Effector memory CD8-positive, alpha-beta T cell (primary cell): ENCODE data around the gene URM1.

ENCODE experiments used
- ATAC-seq: fragments of 150-1000 bp; cut with Tn5 transposase; replicated peaks from 2 replicates; pipeline ENCODE4 v1.10.0; 2021; ENCODE audit warnings: mild to moderate bottlenecking, moderate library complexity
- DNase-seq, 3 experiments: peaks; one replicate each; pipeline ENCODE4 v3.0.0; 2021
- H3K27ac Mint-ChIP-seq, 2 donors: one replicate each; pipeline ENCODE4 v1.8.0; 2022; ENCODE audit warnings: mild to moderate bottlenecking in 2 of 2, mixed read lengths in 2 of 2, moderate library complexity in 2 of 2
- H3K27me3 Mint-ChIP-seq, 2 donors: one replicate each; pipeline ENCODE4 v1.8.0; 2022; ENCODE audit warnings: mixed read lengths in 2 of 2
- H3K36me3 Mint-ChIP-seq: one replicate; pipeline ENCODE4 v1.8.0; 2022; ENCODE audit warnings: mild to moderate bottlenecking, moderate library complexity, mixed read lengths; ENCODE audit not compliant: insufficient read depth
- H3K4me1 Mint-ChIP-seq, 2 donors: one replicate each; pipeline ENCODE4 v1.8.0; 2022; ENCODE audit warnings: low read depth in 2 of 2, mixed read lengths in 2 of 2
- H3K4me3 Mint-ChIP-seq, 2 donors: one replicate each; pipeline ENCODE4 v1.8.0; 2022; ENCODE audit warnings: mild to moderate bottlenecking in 2 of 2, mixed read lengths in 2 of 2, moderate library complexity in 2 of 2
- H3K9me3 Mint-ChIP-seq, 2 donors: one replicate each; pipeline ENCODE4 v1.8.0; 2022; ENCODE audit warnings: mixed read lengths in 2 of 2

Gene URM1

DNA sequence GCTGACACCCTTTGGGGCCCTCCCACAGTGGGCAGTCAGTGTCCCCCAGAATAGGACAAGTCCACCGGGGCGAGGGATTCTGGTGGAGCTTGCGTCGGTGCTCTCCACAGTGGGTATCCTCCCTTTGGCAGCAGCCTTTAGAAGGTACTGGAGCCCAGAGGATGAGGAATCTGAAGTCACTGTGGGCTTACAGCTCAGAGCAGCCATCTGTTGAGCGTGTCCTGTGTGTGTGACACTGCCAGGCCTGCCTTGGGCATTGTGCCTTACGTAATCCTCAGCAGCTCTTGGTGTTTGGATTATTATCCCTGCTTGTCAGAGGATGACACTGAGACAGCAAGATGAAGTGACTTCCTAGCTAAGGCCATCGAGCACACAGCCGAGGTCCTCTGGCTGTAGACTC lies 12.6 kb downstream of the URM1 start:
- ATAC-seq (no peak), DNase-seq (no peak)
- Mint-ChIP-seq H3K36me3 (peaks cover 28% of the 10 kb centered on the region), H3K27ac (no peak overlapping the region), H3K27me3 (no peaks in the 10 kb centered on the region), H3K9me3 (no peaks in the 10 kb centered on the region), H3K4me3 (no peak overlapping the region), H3K4me1 (peaks cover 3 to 9% of the 10 kb centered on the region in 2 donors)

DNA sequence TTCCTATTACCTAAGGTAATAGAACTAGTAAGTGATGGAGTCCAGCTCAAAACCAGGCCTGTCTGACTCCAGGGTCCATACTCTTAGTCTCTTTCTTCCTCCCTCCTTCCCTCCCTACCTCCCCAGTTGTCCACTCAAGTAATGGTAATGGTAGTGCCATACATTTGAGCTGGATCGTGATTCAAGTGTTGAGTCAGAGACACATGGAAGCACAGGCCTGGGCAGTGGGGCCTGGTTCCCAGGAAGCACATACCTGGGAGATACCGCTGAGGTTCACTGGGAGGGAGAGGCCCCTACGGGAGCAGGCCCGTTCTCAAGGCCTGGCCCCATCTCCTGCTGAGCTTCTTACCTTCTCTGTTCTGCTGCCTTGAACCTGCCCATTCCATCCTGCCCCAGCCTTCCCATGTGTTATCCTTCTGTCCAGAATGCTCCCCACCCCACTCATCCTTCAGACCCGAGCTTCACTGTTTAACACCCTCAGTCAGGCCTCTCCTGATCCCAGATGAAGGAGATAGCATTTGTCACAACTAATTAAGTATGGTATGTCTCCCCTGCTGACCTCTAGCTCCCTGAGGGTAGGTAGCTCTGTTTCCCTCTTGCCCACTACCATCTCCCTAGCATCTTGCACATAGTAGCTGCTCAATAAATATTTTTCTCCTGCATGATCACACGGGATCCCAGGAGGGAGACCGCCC lies 13.8 kb downstream of the URM1 start:
- DNase-seq (no peak), ATAC-seq (no peak)
- Mint-ChIP-seq H3K4me3 (no peak overlapping the region), H3K36me3 (peaks cover 27% of the 10 kb centered on the region), H3K9me3 (no peaks in the 10 kb centered on the region), H3K4me1 (peaks cover 3 to 6% of the 10 kb centered on the region in 2 donors), H3K27me3 (no peaks in the 10 kb centered on the region), H3K27ac (no peak overlapping the region)

DNA sequence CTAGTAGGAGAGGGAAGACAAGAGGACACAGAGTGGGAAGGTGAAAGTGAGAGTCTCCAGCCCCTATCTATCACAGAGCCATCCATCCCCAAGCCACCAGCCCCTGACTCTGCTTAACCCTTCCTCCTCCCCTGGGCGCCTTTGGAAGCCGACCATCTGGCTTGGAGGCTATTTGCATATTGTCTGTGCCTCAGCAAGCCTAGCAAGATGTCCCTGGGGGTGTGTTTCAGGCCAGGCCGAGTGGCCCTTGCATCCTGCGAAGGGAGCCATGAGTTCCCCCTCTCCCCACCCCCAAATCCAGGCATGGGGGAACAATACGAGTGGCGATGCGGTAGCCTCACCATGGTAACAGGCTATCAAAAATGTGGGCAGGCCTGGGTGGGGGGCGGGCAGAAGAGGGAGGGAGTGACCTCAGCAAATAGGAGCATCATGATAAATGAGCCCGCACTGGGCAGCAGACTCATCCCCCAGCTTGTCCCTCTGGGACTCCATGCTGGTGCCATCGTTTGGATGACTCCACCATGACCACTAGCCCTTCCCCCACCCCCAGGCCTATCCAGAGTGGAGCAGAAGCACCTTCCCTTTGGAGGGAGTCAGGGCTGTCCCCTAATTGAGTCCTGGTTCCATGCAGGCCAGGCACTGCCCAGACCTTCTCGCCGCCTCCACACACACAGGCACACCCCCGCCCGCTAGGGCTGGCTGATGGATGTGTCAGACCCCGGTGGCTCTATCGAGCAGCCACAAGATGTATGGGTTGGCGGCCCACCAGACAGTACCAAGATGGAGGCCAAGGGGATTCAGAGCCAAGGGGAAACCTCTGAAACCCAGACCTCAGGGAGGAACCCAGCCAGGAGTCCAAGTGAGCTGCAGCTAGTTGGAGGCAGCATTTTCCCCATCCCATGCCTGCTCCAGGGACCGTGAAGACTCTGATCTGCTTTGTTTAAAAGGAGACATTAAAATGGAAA lies 14.6 kb downstream of the URM1 start:
- Mint-ChIP-seq H3K27me3 (no peaks in the 10 kb centered on the region), H3K4me1 (peaks cover 3 to 5% of the 10 kb centered on the region in 2 donors), H3K27ac (no peak overlapping the region), H3K36me3 (peaks cover 20% of the 10 kb centered on the region), H3K9me3 (no peaks in the 10 kb centered on the region), H3K4me3 (no peak overlapping the region)
- ATAC-seq = no peak
- no peak for DNase-seq

- H3K4me3 Mint-ChIP-seq = no peak overlapping the region
- H3K4me1 Mint-ChIP-seq = peaks cover 0 to 3% of the 10 kb centered on the region in 2 donors
- ATAC-seq (no peak), DNase-seq (no peak)
- H3K36me3 Mint-ChIP-seq = peaks cover 27% of the 10 kb centered on the region
- H3K9me3 Mint-ChIP-seq = no peaks in the 10 kb centered on the region
- H3K27me3 Mint-ChIP-seq = no peaks in the 10 kb centered on the region
- H3K27ac Mint-ChIP-seq = no peak overlapping the region
Observed at GRCh38 chr9:128388150-128388549, 17.0 kb downstream of the URM1 start.

DNA sequence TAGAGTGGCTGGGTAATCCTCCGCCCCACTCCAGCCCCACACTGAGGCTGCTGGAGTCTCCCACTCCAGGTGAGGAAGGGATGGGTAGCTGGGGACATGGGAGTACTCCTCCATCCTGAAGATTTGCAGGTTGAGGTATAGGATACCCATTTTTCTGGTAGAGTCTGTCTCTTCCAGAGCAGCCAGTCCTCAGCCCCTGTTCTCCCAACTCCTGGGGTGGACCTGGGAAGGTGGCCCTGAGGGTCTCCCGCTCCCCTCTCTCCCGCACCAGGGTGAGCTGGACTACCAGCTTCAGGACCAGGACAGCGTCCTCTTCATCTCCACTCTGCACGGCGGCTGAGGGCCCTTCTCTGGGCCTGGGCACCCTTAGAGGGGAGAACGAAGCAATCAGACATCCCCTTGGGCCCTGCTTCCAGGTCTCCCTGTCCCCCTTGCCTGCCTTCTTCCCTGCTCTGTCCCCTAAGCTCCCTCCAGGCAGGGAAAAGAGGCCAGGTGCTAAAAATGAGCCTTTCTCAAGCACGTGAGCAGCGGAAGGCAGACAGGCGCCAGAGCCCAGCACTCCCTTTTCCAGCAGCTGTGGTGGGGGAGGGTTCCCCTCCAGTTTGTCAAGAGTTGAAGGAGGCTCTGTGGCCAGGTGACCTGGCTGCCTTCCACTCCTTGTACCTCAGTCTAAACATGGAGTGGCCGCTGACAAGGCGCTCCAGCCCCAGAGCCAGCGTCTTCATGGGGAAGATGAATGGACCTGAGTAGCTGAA lies 18.4 kb downstream of the URM1 start:
- Mint-ChIP-seq H3K4me1 (peaks cover 0 to 3% of the 10 kb centered on the region in 2 donors), H3K27ac (no peak overlapping the region), H3K4me3 (no peak overlapping the region), H3K9me3 (no peaks in the 10 kb centered on the region), H3K36me3 (peaks cover 27% of the 10 kb centered on the region), H3K27me3 (no peaks in the 10 kb centered on the region)
- DNase-seq (no peak), ATAC-seq (no peak)

- no peak for ATAC-seq
- H3K4me3 Mint-ChIP-seq = no peak overlapping the region
- H3K36me3 Mint-ChIP-seq = peaks cover 24% of the 10 kb centered on the region
- H3K9me3 Mint-ChIP-seq = no peaks in the 10 kb centered on the region
- H3K27ac Mint-ChIP-seq = no peak overlapping the region
- no peaks in the 10 kb centered on the region for H3K27me3 Mint-ChIP-seq
- DNase-seq = no peak
- H3K4me1 Mint-ChIP-seq = peaks cover 0 to under 1% of the 10 kb centered on the region in 2 donors
Observed at GRCh38 chr9:128390150-128390812, 19.1 kb downstream of the URM1 start.

- Mint-ChIP-seq H3K27me3 (no peaks in the 10 kb centered on the region), H3K4me1 (no peaks in the 10 kb centered on the region), H3K27ac (no peak overlapping the region)
Observed at GRCh38 chr9:128390813-128391711, 19.9 kb downstream of the URM1 start.

GRCh38 chr9:128391956-128392301 lies 20.8 kb downstream of the URM1 start:
- H3K36me3 Mint-ChIP-seq = peaks cover 24% of the 10 kb centered on the region
- peaks cover 2% of the 10 kb centered on the region in 2 donors for H3K4me1 Mint-ChIP-seq
- ATAC-seq = no peak

More at GRCh38 chr9:128390813-128391711, 19.9 kb downstream of the URM1 start:
- DNase-seq (no peak), ATAC-seq (no peak)
- H3K9me3 Mint-ChIP-seq = no peaks in the 10 kb centered on the region
- H3K36me3 Mint-ChIP-seq = peaks cover 24% of the 10 kb centered on the region
- H3K4me3 Mint-ChIP-seq = no peak overlapping the region

GRCh38 chr9:128392302-128393144 lies 21.3 kb downstream of the URM1 start:
- no peak overlapping the region for H3K27ac Mint-ChIP-seq
- H3K36me3 Mint-ChIP-seq = peaks cover 23% of the 10 kb centered on the region
- H3K4me1 Mint-ChIP-seq = peaks cover 6 to 8% of the 10 kb centered on the region in 2 donors
- no peak for DNase-seq
- peaks cover 0 to 9% of the 10 kb centered on the region in 2 donors for H3K27me3 Mint-ChIP-seq
- no peak for ATAC-seq
- H3K9me3 Mint-ChIP-seq = no peaks in the 10 kb centered on the region
- H3K4me3 Mint-ChIP-seq = no peak overlapping the region

More at GRCh38 chr9:128391956-128392301, 20.8 kb downstream of the URM1 start:
- H3K9me3 Mint-ChIP-seq = no peaks in the 10 kb centered on the region
- peaks cover 0 to 4% of the 10 kb centered on the region in 2 donors for H3K27me3 Mint-ChIP-seq
- no peak overlapping the region for H3K27ac Mint-ChIP-seq
- DNase-seq = no peak
- no peak overlapping the region for H3K4me3 Mint-ChIP-seq

DNA sequence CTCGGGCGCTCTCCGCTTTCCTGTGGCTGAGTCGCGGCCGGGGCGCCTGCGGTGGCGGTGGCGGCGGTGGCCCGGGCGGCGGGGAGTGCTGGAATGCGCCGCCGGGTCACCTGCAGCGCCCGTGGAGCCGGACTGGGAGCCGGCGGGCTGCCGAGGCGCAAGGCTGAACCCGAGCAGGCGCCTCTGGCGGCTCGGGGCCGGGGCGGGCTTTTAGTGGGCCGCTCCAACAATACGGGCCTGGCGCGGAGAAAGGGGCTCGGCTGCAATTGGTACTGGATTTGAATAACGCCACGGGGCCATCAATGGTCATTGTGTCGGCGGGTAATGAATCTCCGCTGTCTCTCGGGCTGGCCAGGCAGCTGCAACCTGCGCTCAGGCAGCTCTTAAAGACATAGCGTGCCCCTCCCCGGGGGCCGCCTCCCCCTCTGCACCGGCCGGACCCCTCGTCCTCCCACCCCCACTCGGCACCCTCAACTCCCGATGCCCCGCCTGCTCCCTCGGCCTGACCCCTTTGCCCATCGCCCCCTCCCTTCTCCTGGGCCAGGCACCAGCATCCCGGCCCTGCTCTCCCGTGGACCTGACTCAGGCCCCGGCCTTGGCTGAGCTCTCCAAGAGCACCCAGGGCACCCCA lies 22.1 kb downstream of the URM1 start:
- H3K27me3 Mint-ChIP-seq = peaks cover 0 to 9% of the 10 kb centered on the region in 2 donors
- H3K36me3 Mint-ChIP-seq = peaks cover 20% of the 10 kb centered on the region
- ATAC-seq (no peak), DNase-seq (no peak)
- H3K9me3 Mint-ChIP-seq = no peaks in the 10 kb centered on the region
- H3K4me1 Mint-ChIP-seq = peaks cover 6 to 8% of the 10 kb centered on the region in 2 donors
- H3K4me3 Mint-ChIP-seq = no peak overlapping the region
- H3K27ac Mint-ChIP-seq = no peak overlapping the region

DNA sequence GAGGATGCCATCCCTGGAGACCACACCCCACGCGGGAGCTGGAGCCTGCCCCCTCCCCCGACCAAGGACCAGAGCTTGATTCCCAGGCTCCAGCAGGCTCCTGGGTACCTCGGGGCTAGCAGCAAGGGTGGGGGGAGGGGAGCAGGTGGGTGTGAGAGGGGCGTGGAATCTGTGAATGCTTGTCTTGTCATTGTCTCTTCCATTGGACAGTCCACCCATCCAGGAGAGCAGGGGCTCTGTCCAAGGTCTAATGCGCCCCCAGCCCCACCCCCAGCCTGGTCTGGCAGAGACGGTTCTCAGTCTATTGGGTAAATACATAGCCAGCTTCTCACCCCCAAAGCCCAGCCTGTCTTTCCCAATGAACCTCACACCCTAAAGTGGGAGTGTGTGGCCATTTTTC lies 22.8 kb downstream of the URM1 start:
- H3K27me3 Mint-ChIP-seq = peaks cover 0 to 9% of the 10 kb centered on the region in 2 donors
- no peak overlapping the region for H3K4me3 Mint-ChIP-seq
- H3K4me1 Mint-ChIP-seq = peaks cover 6 to 8% of the 10 kb centered on the region in 2 donors
- H3K36me3 Mint-ChIP-seq = peaks cover 19% of the 10 kb centered on the region
- ATAC-seq (no peak), DNase-seq (no peak)
- no peaks in the 10 kb centered on the region for H3K9me3 Mint-ChIP-seq
- no peak overlapping the region for H3K27ac Mint-ChIP-seq
